ENCODE data around the gene PPP1R1A.

PPP1R1A gene

GRCh38 chr12:54588110-54588889 is at the start of gene PPP1R1A:
Gene PPP1R1A, minus strand, starts transcription at chr12:54588659. Its CDS starts 171 bp downstream, at chr12:54588488.
- in situ Hi-C loops (cut with MboI; ENCODE audit: low sequenced_read_pairs) = no loop called here

DNA sequence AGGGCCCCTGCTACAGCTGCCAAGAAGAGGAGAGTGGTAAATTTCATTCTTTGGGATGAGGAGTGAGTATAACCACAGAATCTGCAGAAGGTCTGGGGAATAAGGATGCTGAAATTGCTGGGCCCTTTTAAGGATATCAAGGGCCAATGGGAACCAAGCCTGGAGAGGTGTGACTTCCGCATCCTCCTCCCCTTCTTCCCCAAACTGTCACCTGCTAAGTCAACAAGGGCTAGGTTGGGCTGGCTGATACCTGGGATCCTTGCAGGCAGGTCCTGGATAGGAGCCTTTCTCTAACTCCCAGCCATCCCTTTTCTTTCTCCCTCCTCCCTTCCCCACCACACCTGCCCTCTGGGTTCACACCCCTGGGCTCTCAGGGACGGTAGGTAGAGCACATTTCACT is 46.3 kb upstream of the PPP1R1A start, which contains the start of gene LACRT:
Gene LACRT, minus strand, starts transcription at position 101 of the 400 bp plus-strand sequence. Its CDS starts 54 bp downstream, at position 47.
- in situ Hi-C loops (cut with MboI; ENCODE audit: low sequenced_read_pairs) = no loop called here

DNA sequence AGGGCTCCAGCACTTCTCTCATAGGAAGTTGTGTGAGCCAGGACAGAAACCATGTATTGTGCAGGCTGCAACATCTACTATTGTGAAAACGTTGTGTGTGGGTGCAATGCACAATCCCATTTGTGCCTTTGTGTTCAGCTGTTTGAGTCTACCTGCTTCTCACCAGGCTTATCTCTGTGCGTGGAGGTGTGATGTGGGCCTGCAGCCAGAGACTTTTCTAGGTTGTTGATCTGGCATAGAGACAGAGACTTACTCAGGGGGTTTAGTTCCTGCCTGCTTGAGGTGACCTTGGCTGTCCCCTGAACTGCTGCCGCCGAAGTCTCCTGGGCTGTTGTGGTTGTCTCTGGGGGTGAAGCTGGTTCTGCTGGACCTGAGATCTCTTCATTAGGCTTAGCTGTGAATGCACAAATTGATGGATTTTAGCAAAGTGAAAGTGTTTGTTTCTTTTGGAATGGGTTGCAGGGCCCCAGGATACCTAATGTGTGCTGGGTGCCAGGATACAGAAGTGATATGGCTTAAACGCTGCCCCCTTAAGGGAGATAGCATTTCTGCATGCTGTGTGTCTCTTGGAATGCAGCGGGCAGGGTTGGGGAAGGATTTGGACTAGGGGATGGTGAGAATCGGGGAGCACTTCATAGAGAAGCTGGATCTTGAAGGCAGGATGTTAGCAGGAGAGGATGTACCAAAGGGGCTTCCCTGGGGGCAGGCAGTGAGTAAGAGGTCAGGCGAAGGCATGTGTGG is 43.7 kb upstream of the PPP1R1A start:
- in situ Hi-C loops (cut with MboI; ENCODE audit: low sequenced_read_pairs) = no loop called here

- in situ Hi-C loops (cut with MboI; ENCODE audit: low sequenced_read_pairs) = no loop called here
These were observed 43.1 kb upstream of the PPP1R1A start for GRCh38 chr12:54631551-54631950.

DNA sequence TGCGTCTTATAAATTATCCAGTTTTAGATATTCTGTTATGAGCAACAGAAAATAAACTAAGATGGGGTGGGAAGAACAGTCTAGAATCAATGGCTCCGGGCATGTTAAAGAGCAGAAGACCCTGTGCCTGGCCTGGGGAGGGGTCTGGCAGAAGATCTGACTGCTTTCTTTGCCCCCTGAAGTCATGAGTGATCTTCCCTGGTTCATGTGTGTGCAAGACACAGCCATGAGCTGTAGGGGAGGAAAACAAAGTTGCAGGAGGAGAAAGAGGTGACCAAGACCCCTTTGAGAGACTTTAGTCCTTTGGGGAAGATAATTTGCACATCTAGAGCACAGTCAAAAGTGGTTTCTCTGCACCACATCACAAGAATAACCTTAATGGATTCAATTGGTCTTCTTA is 41.5 kb upstream of the PPP1R1A start:
- in situ Hi-C loops (cut with MboI; ENCODE audit: low sequenced_read_pairs) = no loop called here

DNA sequence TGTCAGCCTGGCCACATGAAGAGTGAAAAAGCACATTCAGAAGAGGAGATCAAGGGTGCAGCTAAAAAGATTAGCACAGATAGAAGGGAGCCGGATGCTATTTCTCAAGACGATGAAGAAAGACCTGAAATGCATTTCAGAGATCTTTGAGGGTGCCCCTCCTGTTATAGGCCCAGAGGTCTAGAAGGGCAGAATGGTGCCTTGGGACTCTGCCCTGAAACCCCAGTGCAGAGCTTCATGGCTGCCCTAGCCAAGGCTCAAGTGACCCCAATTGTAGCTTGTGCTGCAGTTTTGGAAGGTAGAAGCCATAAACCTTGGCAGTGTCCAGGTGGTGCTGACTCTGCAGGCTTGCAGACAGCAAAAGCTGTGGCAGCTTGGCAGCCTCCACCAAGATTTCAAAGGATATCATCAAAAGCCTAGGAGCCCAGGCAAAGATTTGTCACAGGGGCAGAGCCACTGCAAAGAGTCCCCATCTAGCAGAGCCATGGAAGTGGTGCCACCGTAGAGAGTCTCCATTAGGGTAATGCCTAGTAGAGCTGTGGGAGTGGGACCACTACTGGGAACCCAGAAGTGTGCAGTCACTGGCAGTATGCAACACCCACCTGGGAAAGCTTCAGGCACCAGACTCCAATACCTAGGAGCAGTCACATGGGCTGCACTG is 39.9 kb upstream of the PPP1R1A start:
- in situ Hi-C loops (cut with MboI; ENCODE audit: low sequenced_read_pairs) = no loop called here

- in situ Hi-C loops (cut with MboI; ENCODE audit: low sequenced_read_pairs) = no loop called here
These were observed 38.8 kb upstream of the PPP1R1A start for GRCh38 chr12:54627304-54627703.

DNA sequence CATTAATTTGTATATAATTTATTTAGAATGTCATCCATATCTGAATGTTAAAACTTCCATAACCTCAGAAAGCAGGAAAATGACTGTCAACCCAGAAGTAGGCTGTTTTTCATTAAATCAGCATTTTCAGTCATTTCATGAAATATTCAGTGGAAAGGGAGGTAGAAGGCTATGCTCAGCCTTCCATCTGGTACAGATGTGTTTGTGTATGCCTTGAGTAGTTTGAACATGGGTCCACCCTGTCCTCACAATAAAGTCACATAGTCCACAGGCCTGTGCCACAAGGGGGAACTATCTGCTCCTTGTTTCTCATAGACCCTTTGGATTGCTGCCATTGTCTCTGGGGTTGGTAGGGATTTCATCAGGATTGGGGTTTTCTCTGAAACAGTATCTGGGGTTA is 37.1 kb upstream of the PPP1R1A start:
- in situ Hi-C loops (cut with MboI; ENCODE audit: low sequenced_read_pairs) = no loop called here

DNA sequence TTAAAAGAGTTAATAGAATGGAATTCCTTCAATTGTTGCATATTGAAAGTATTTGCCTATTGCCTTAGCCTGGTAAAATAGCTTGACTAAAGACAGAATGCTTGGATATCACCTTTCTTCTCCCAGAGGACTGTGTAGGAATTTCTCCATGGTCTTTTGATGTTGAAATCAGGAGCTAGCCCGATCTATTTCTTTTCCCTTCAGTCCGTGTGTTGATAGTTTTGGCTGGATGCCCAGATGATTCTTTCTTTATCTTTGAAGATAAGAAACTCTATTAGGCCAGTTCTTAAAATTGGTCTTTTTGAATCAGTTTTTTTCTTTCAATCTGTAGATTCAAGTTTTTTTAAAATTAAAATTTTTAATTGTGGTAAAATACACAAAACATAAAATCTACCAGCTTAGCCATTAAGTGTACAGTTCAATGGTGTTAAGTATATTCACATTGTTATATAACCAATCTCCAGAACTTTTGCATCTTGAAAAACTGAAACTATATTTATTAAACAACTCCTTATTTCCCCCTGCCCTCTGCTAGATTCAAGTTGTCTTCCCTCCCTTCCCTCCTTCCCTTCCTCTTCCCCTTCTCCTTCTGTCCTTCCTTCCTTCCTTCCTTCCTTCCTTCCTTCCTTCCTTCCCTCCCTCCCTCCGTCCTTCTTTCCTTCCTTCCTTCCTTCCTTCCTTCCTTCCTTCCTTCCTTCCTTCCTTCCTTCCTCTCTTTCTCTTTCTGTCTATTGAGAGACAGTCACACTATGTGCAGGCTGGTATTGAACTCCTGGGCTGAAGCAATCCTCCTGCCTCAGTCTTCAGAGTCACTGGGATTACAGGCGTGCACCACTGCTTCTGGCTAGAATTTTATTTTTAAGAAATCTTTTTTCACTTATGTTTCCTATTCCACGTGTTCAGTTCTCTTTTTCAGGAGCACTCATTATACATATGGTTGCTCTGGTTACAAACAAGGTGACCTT is 36.1 kb upstream of the PPP1R1A start:
- in situ Hi-C loops (cut with MboI; ENCODE audit: low sequenced_read_pairs) = no loop called here

DNA sequence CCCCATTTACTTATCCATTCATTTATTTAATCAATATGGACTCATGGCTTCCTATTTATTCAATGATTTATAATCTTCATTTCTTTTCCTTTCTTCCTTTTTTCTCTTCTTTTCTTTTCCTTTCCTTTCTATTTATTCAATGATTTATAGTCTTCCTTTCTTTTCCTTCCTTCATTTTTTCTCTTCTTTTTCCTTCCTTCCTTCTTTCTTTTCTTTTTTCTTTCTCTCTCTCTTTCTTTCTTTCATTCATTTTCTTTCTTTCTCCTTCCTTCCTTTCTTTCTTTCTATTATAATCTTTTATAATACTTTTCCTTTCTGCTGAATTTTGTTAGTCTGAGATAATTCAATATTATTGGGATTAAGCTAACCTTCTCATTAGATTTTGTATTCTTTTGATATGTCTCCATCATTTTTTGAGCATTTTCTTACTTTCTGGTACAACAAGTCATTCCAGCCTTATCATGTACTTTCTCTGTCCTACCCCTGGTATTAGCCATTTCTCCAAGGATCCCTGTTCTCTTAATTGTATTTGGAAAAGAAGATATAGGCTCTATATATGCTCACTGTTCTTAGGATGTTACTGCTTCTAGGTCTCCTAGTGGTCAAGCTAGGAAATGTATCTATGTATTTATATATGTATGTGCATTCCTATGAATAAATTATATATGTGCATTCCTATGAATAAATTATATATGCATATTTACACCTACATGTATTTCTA is 34.2 kb upstream of the PPP1R1A start:
- in situ Hi-C loops (cut with MboI; ENCODE audit: low sequenced_read_pairs) = no loop called here

DNA sequence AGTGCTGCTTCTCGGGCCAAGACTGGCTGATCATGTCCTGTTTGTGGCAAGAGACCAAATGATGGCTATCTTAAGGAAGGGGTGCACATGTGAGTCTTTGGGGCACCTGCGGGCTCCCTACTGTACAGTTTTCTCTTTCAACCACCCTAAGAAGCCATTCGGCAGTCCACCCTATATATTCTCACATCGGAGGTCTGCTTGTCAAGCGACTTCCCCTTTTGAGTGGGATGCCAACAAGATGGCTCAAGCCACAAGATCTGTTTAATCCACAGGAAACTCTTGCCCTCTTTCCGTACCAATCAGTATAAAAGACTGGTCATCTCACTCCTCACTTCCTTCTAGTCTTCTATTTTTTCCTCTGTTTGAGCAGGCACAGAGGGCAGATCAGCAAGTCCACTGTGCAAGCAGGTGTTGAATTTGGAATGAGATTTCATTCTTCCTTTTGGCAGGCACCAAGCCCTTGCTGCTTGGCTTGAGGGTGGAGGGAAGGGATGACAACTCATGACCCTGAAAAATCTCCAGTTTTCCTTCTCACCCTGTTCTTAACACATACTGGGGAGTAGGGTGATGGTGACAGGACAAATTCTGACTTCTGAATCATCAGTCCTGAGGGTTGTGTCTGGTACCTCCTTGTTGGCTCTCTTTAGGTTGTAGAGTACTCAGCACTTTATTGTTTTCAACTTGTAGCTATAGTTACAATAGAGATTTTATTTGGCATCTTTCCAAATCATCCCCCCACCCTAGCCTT is 28.6 kb upstream of the PPP1R1A start:
- in situ Hi-C loops (cut with MboI; ENCODE audit: low sequenced_read_pairs) = no loop called here

DNA sequence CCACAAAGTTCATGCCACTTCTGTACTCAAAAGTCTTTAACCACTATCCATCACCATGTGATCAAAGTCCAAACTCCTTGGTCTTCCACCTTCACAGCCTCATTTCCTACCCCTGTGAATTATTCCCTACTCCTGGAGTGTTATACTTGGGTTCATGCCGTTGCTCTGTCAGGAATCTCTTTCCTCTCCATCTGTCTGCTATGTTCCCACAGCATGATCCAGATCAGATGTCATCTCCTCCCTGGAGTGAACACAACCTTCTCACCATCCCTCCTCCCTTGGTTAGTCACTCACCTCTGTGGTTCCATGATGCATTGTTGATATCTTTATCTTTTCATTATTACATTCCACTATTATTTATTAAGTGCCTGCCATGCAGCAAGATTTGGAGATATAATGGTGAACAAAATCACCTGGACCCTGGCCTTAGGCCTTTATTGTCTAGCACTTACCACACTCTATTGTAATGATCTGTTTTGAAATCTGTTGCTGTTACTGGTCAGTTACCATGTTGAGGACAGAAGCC is 23.8 kb upstream of the PPP1R1A start:
- in situ Hi-C loops (cut with MboI; ENCODE audit: low sequenced_read_pairs) = no loop called here

DNA sequence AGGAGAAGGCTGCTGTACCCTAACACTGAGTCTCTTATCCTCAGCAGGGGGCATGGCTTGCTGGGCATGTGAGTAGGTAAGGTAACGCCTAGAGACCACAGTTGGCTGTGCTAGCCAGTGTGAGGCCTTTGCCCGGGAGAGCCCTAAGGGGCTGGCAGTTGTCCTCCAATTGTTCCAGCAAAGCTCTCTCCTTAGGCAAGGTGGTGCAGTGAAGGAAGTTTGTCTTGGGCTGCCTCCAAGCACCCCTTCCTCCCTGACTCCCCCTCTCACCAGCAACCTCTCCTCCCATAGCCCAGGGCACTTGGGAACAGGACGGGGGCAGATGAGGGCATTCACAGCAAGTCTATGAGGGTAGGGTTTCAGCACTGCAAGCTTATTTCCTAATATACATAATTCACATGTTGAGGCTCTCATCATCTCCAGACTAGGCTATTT is 23.3 kb upstream of the PPP1R1A start:
- in situ Hi-C loops (cut with MboI; ENCODE audit: low sequenced_read_pairs) = no loop called here

DNA sequence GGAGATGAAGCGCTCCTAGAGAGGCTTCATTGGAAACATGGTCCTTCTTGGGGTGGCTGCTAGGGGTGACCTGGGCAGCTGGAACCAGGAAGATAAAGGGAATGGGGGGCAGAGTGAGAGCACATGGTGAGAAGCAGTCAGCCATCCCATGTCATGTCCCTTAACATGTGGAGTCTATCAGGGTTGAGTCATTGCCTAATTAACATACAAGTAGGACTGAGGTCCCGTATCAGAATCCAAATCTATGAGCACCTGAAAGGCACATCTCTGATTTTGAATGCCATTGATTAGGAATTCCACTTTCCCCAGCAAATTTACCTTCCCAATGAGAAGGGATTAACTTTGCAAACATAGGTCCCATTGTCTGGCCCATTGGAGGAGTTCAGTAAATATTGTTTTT is 20.3 kb upstream of the PPP1R1A start:
- in situ Hi-C loops (cut with MboI; ENCODE audit: low sequenced_read_pairs) = no loop called here

DNA sequence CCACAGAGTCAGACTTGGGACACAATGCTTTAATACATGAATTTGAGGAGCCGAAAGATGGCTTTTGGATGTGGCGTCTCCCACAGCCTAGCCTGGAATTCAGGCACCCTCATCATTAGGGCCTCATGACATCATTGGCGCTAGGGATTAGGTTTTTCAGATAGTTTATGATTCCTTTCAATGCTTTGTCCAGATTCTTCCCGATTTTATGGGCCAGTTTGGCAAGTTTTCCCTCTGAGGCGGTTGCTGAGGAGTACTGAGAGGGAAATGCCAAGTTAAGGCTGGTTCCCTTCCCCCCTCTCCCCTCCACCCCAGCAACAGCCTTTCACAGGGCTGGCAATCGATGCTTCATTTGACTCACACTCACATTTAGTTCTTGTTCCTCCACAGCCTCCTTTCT is 19.7 kb upstream of the PPP1R1A start:
- in situ Hi-C loops (cut with MboI; ENCODE audit: low sequenced_read_pairs) = no loop called here

DNA sequence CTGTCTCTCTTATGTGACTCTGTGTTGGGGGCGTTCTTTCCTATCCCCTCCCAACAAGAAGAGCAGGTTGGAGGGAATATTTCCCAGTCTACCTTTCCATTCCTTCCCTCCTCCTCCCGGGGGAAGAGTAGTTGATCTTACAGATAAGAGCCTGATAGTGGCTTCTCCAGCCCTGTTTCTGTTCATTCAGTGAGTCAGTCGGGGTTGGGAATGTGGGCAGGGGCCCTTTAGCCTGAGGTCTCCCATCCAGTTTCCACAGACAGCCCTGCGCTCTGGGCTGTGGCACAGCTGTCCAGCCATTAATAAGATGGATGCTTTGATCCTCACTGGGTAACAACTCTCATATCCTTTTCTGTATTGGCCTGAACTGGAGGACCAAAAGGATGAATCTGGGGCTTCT is 18.1 kb upstream of the PPP1R1A start:
- in situ Hi-C loops (cut with MboI; ENCODE audit: low sequenced_read_pairs) = no loop called here

GRCh38 chr12:54605138-54605970 is 16.9 kb upstream of the PPP1R1A start:
- in situ Hi-C loops (cut with MboI; ENCODE audit: low sequenced_read_pairs) = no loop called here

- in situ Hi-C loops (cut with MboI; ENCODE audit: low sequenced_read_pairs) = no loop called here
These were observed 16.0 kb upstream of the PPP1R1A start for GRCh38 chr12:54604436-54604835.
